SK-N-SH (cell line): ENCODE data around the gene ARHGEF3. TPM values are rescaled to one million over a fixed set of nuclear protein-coding genes. Genes with fewer than 3 reads are reported as not detected.

ENCODE experiments used
- CTCF ChIA-PET: fragments of 300-600, 350-600 bp; formaldehyde crosslinking; extraction: SDS; loops from one replicate; lab custom pipeline; 2021; lab: Yijun Ruan, JAX
- POLR2A ChIA-PET: fragments of 350-600 bp; sonication (Branson Sonifier 250); formaldehyde crosslinking; extraction: SDS; loops from one replicate; lab custom pipeline; 2020; ENCODE audit warnings: antibody characterized with exemption, inconsistent platforms; lab: Yijun Ruan, JAX
- DNase-seq: peaks from one replicate; pipeline ENCODE4 v3.0.0; 2012
- H2AFZ ChIP-seq: fragments of 200-600 bp; sonication (generic); 2 replicates; pipeline ENCODE4 v1.8.1; 2016; ENCODE audit warnings: antibody characterized with exemption, mild to moderate bottlenecking, low read depth
- H3F3A ChIP-seq: fragments of 200-600 bp; sonication (generic); replicated peaks from 2 replicates; pipeline ENCODE3; 2016; ENCODE audit warnings: antibody characterized with exemption, mild to moderate bottlenecking; ENCODE audit not compliant: insufficient read depth
- H3K27ac ChIP-seq, 2 experiments: fragments of 200-500 bp in 1 of 2; fragments of 200-600 bp in 1 of 2; sonication (Bioruptor generic) in 1 of 2; sonication (generic), shearing (Covaris generic) in 1 of 2; 2 replicates each; pipeline versions ENCODE4 v1.5.1 to v1.6.1; 2014 to 2016; ENCODE audit warnings: low read depth in 2 of 2, inconsistent platforms in 1 of 2, low read length in 1 of 2, mild to moderate bottlenecking in 1 of 2, mixed read lengths in 1 of 2
- H3K27me3 ChIP-seq: fragments of 200-600 bp; sonication (generic), shearing (Covaris generic); 2 replicates; pipeline ENCODE4 v1.6.1; 2016; ENCODE audit warnings: mixed run types; ENCODE audit not compliant: insufficient read depth
- H3K36me3 ChIP-seq, 2 experiments: fragments of 200-500 bp in 1 of 2; fragments of 200-600 bp in 1 of 2; sonication (Bioruptor generic) in 1 of 2; sonication (generic) in 1 of 2; replicated peaks in 1 of 2; 2 replicates each; pipeline versions ENCODE3 to v1.5.1; 2014 to 2016; ENCODE audit warnings: low read length in 1 of 2, mild to moderate bottlenecking in 1 of 2; ENCODE audit not compliant: insufficient read depth in 2 of 2, control insufficient read depth in 1 of 2
- H3K4me1 ChIP-seq, 2 experiments: fragments of 200-500 bp in 1 of 2; fragments of 200-600 bp in 1 of 2; sonication (Bioruptor generic) in 1 of 2; sonication (generic), shearing (Covaris generic) in 1 of 2; 2 replicates each; pipeline versions ENCODE4 v1.5.1 to v1.6.1; 2014 to 2016; ENCODE audit warnings: low read depth in 1 of 2, low read length in 1 of 2, mixed run types in 1 of 2; ENCODE audit not compliant: insufficient read depth in 2 of 2, control insufficient read depth in 1 of 2
- H3K4me2 ChIP-seq: fragments of 200-600 bp; sonication (generic), shearing (Covaris generic); 2 replicates; pipeline ENCODE4 v1.6.1; 2017; ENCODE audit warnings: mixed run types
- H3K4me3 ChIP-seq, 2 experiments: fragments of 200-500 bp in 1 of 2; fragments of 200-600 bp in 1 of 2; sonication (Bioruptor generic) in 1 of 2; sonication (generic), shearing (Covaris generic) in 1 of 2; 2 replicates each; pipeline versions ENCODE4 v1.5.1 to v1.8.1; 2014 to 2016; ENCODE audit warnings: low read depth in 2 of 2, inconsistent platforms in 1 of 2, low read length in 1 of 2, mild to moderate bottlenecking in 1 of 2, mixed read lengths in 1 of 2, moderate library complexity in 1 of 2
- H3K79me2 ChIP-seq: fragments of 200-600 bp; sonication (generic); 2 replicates; pipeline ENCODE4 v1.8.1; 2017; ENCODE audit warnings: mild to moderate bottlenecking; ENCODE audit not compliant: insufficient read depth
- H3K9ac ChIP-seq: fragments of 200-600 bp; sonication (generic); 2 replicates; pipeline ENCODE4 v1.6.1; 2017; ENCODE audit warnings: mixed run types
- H3K9me2 ChIP-seq: fragments of 200-600 bp; sonication (generic); 2 replicates; pipeline ENCODE4 v1.6.1; 2017; ENCODE audit warnings: mixed run types
- H3K9me3 ChIP-seq: fragments of 200-600 bp; sonication (generic); 2 replicates; pipeline ENCODE4 v1.6.1; 2017; ENCODE audit warnings: mixed run types, mild to moderate bottlenecking, moderate library complexity
- H4K20me1 ChIP-seq: fragments of 200-600 bp; sonication (generic); 2 replicates; pipeline ENCODE4 v1.6.1; 2017; ENCODE audit warnings: mild to moderate bottlenecking, mixed run types; ENCODE audit not compliant: insufficient read depth
- ELF1 ChIP-seq: IDR thresholded peaks from 2 replicates; pipeline ENCODE4 v1.4.0; 2012
- EP300 ChIP-seq, 2 experiments: IDR thresholded peaks; 2 replicates each; pipeline versions ENCODE4 v1.4.0 to v1.6.1; 2012; ENCODE audit warnings: borderline replicate concordance in 1 of 2, low read depth in 1 of 2, low read length in 1 of 2
- EZH2phosphoT487 ChIP-seq: fragments of 200-600 bp; sonication (generic); IDR thresholded peaks from 2 replicates; pipeline ENCODE4 v1.6.1; 2017; ENCODE audit warnings: low read depth, mixed run types, mild to moderate bottlenecking, antibody characterized with exemption, moderate library complexity, borderline replicate concordance
- FOXM1 ChIP-seq: IDR thresholded peaks from 2 replicates; pipeline ENCODE4 v1.4.0; 2012; ENCODE audit warnings: low read depth, mild to moderate bottlenecking
- GABPA ChIP-seq: IDR thresholded peaks from 2 replicates; pipeline ENCODE4 v1.4.0; 2012; ENCODE audit warnings: low read depth, mild to moderate bottlenecking
- JUND ChIP-seq: IDR thresholded peaks from 2 replicates; pipeline ENCODE4 v1.4.0; 2012
- MEF2A ChIP-seq: IDR thresholded peaks from 2 replicates; pipeline ENCODE4 v1.4.0; 2012; ENCODE audit warnings: low read depth, borderline replicate concordance
- MXI1 ChIP-seq: IDR thresholded peaks from 2 replicates; pipeline ENCODE4 v1.6.1; 2012; ENCODE audit warnings: mild to moderate bottlenecking, low read depth, low read length, improper control_type of control experiment
- NFIC ChIP-seq: IDR thresholded peaks from 2 replicates; pipeline ENCODE4 v1.4.0; 2012; ENCODE audit warnings: borderline replicate concordance
- RAD21 ChIP-seq: IDR thresholded peaks from 2 replicates; pipeline ENCODE4 v1.6.1; 2012; ENCODE audit warnings: mild to moderate bottlenecking, low read length
- RCOR1 ChIP-seq: fragments of 150-350 bp; IDR thresholded peaks from 2 replicates; pipeline ENCODE4 v1.6.1; 2017; ENCODE audit warnings: antibody characterized with exemption, low read length
- SIN3A ChIP-seq: IDR thresholded peaks from 2 replicates; pipeline ENCODE4 v1.6.1; 2012; ENCODE audit warnings: low read depth, mild to moderate bottlenecking, low read length, moderate library complexity, borderline replicate concordance
- SMC3 ChIP-seq: IDR thresholded peaks from 2 replicates; pipeline ENCODE4 v1.6.1; 2012; ENCODE audit warnings: low read depth, low read length, improper control_type of control experiment
- TAF1 ChIP-seq: IDR thresholded peaks from 2 replicates; pipeline ENCODE4 v1.6.1; 2012; ENCODE audit warnings: low read depth, mild to moderate bottlenecking, low read length, moderate library complexity, borderline replicate concordance
- YY1 ChIP-seq: IDR thresholded peaks from 2 replicates; pipeline ENCODE4 v1.4.0; 2012; ENCODE audit warnings: low read depth, mild to moderate bottlenecking
- polyA plus RNA-seq, 3 experiments: library from polyadenylated mRNA; depleted of rRNA; stranded (reverse); fragments of >200 nt; gene quantifications; 2 replicates each; pipeline ENCODE4 v1.2.3, GENCODE V29; 2012
- TF ChIP-seq, protein P1 (sequence below): fragments of 150-350 bp; IDR thresholded peaks from 2 replicates; pipeline ENCODE4 v1.6.1; 2016; ENCODE audit warnings: mild to moderate bottlenecking, low read depth, low read length
- TF ChIP-seq, protein P2 (sequence below): fragments of 200-600 bp; sonication (generic); IDR thresholded peaks from 2 replicates; pipeline ENCODE4 v1.6.1; 2017; ENCODE audit warnings: antibody characterized with exemption, mild to moderate bottlenecking, moderate library complexity
- TF ChIP-seq, protein P3 (sequence below): IDR thresholded peaks from 2 replicates; pipeline ENCODE4 v1.4.0; 2012; ENCODE audit warnings: low read depth, borderline replicate concordance
- TF ChIP-seq, protein P4 (sequence below): IDR thresholded peaks from 2 replicates; pipeline ENCODE4 v1.4.0; 2012; ENCODE audit warnings: low read depth

The ARHGEF3 gene
- polyA plus RNA-seq, 1 of the 3 experiments (the other 2 are of a cell fraction): 5.9 TPM

DNA sequence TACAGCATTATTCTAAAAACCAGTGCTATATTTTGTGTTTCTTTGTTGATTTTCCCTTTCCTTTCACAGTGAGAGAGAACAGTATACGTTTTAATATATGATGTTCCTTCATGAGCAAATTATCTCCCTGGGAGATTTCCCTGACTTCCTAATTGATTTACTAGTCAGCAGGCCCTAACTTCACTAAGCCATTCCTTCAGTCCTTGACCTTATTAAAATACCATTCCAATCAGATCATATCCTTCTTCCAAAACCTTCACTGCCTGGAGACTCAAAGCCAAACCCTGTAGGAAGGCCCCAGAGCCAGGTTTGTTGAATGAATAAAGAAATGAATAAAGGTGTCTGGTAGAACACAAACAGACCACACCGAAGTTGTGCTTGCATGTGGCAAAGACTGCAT lies 43.8 kb upstream of the ARHGEF3 start (continued):
- TF ChIP-seq, protein P1, sequence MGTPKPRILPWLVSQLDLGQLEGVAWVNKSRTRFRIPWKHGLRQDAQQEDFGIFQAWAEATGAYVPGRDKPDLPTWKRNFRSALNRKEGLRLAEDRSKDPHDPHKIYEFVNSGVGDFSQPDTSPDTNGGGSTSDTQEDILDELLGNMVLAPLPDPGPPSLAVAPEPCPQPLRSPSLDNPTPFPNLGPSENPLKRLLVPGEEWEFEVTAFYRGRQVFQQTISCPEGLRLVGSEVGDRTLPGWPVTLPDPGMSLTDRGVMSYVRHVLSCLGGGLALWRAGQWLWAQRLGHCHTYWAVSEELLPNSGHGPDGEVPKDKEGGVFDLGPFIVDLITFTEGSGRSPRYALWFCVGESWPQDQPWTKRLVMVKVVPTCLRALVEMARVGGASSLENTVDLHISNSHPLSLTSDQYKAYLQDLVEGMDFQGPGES: no peak
- no peak for TF ChIP-seq MEF2A
- no peak for TF ChIP-seq YY1
- no peak for TF ChIP-seq SIN3A
- no peak for TF ChIP-seq TAF1
- no peak for TF ChIP-seq SMC3
- TF ChIP-seq, protein P2, sequence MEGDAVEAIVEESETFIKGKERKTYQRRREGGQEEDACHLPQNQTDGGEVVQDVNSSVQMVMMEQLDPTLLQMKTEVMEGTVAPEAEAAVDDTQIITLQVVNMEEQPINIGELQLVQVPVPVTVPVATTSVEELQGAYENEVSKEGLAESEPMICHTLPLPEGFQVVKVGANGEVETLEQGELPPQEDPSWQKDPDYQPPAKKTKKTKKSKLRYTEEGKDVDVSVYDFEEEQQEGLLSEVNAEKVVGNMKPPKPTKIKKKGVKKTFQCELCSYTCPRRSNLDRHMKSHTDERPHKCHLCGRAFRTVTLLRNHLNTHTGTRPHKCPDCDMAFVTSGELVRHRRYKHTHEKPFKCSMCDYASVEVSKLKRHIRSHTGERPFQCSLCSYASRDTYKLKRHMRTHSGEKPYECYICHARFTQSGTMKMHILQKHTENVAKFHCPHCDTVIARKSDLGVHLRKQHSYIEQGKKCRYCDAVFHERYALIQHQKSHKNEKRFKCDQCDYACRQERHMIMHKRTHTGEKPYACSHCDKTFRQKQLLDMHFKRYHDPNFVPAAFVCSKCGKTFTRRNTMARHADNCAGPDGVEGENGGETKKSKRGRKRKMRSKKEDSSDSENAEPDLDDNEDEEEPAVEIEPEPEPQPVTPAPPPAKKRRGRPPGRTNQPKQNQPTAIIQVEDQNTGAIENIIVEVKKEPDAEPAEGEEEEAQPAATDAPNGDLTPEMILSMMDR: no peak

DNA sequence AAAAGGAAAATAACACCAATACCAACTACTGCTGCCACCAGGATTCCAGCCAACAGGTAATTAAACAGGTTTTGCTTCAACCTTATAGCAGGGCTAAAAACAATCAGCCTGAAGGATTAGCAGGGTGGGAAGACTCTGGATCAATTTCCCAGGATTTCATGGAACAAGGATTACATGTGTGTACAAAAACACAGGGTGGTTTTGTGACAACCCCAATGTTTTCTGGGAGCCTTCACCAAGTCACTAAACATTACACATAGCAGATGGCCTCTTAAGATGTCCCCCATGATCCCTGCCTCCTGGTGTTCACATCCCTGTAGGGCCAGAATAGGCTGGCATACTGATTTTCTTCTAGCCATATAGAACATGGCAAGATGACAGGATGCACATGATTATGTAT lies 42.8 kb upstream of the ARHGEF3 start:
- peaks cover 0 to 7% of the 10 kb centered on the region in 2 experiments; a peak in 1 of 4 replicates for H3K4me1 ChIP-seq
- H3K27ac ChIP-seq: no peak overlapping the region
- ChIA-PET CTCF (interaction anchor here (1.9 kb wide), 1 partner anchor 46 kb away, joined by 4 read pairs; no protein-coding TSS in a partner anchor), POLR2A (no interaction called here)
- H3K4me3 ChIP-seq: no peak overlapping the region
- H3K4me2 ChIP-seq: no peak overlapping the region
- peaks cover 2% of the 10 kb centered on the region for H3F3A ChIP-seq
- TF ChIP-seq MXI1: no peak
- TF ChIP-seq, protein P3, sequence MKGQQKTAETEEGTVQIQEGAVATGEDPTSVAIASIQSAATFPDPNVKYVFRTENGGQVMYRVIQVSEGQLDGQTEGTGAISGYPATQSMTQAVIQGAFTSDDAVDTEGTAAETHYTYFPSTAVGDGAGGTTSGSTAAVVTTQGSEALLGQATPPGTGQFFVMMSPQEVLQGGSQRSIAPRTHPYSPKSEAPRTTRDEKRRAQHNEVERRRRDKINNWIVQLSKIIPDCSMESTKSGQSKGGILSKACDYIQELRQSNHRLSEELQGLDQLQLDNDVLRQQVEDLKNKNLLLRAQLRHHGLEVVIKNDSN: no peak
- no peak for TF ChIP-seq RAD21
- TF ChIP-seq, protein P4, sequence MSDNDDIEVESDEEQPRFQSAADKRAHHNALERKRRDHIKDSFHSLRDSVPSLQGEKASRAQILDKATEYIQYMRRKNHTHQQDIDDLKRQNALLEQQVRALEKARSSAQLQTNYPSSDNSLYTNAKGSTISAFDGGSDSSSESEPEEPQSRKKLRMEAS: no peak
- TF ChIP-seq ELF1: no peak
- no peak for TF ChIP-seq FOXM1
- TF ChIP-seq YY1: no peak
- TF ChIP-seq SIN3A: no peak
- TF ChIP-seq EZH2phosphoT487: no peak
- TF ChIP-seq RCOR1: no peak
- TF ChIP-seq GABPA: no peak
- TF ChIP-seq, protein P2: no peak
- no peak for TF ChIP-seq NFIC
- no peak for TF ChIP-seq EP300 (IDR thresholded peaks at IDR 0.05; ENCODE audit: borderline replicate concordance in 1 of 2, low read depth in 1 of 2, low read length in 1 of 2)
- TF ChIP-seq JUND: no peak
- TF ChIP-seq, all 33 proteins: peak for 0
- H3K79me2 ChIP-seq: no peaks in the 10 kb centered on the region
- no peak overlapping the region for H2AFZ ChIP-seq
- no peaks in the 10 kb centered on the region for H3K9me2 ChIP-seq
- no peaks in the 10 kb centered on the region for H3K27me3 ChIP-seq
- DNase-seq: no peak
- H3K9ac ChIP-seq: no peak overlapping the region
- H4K20me1 ChIP-seq: no peaks in the 10 kb centered on the region
- no peaks in the 10 kb centered on the region for H3K36me3 ChIP-seq
- H3K9me3 ChIP-seq: no peaks in the 10 kb centered on the region
